GM12801 (cell line): ENCODE measurements around the gene EXO5.

Source experiments
- TF ChIP-seq, protein P1 (sequence below): IDR thresholded peaks from one replicate; pipeline ENCODE4 v1.5.1; 2011; ENCODE audit warnings: control low read depth; ENCODE audit not compliant: insufficient read length; ENCODE audit errors: extremely low read depth

EXO5 gene

DNA sequence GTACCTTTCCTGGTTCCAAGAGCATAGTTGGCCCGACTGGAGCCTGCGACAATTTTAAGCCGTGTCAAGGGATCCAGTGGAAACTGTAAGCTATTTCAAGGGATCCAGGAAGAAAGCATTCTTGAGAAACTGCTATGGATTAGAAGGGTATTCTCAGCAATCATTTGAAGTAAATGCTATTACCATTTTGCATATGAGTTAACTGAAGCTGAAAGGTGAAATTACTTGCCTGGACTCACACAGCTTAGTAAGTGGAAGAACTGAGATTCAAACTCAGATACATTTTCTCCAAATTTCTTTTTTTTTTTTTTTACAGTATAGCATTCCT, 23.5 kb downstream of the EXO5 start:
- TF ChIP-seq, protein P1, sequence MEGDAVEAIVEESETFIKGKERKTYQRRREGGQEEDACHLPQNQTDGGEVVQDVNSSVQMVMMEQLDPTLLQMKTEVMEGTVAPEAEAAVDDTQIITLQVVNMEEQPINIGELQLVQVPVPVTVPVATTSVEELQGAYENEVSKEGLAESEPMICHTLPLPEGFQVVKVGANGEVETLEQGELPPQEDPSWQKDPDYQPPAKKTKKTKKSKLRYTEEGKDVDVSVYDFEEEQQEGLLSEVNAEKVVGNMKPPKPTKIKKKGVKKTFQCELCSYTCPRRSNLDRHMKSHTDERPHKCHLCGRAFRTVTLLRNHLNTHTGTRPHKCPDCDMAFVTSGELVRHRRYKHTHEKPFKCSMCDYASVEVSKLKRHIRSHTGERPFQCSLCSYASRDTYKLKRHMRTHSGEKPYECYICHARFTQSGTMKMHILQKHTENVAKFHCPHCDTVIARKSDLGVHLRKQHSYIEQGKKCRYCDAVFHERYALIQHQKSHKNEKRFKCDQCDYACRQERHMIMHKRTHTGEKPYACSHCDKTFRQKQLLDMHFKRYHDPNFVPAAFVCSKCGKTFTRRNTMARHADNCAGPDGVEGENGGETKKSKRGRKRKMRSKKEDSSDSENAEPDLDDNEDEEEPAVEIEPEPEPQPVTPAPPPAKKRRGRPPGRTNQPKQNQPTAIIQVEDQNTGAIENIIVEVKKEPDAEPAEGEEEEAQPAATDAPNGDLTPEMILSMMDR = no peak

GRCh38 chr1:40532844-40533424, 24.4 kb downstream of the EXO5 start:
- TF ChIP-seq, protein P1 = no peak

- TF ChIP-seq, protein P1 = no peak
These were observed 26.0 kb downstream of the EXO5 start for GRCh38 chr1:40534589-40534988.

GRCh38 chr1:40535732-40536131, 27.2 kb downstream of the EXO5 start:
- TF ChIP-seq, protein P1 = no peak

DNA sequence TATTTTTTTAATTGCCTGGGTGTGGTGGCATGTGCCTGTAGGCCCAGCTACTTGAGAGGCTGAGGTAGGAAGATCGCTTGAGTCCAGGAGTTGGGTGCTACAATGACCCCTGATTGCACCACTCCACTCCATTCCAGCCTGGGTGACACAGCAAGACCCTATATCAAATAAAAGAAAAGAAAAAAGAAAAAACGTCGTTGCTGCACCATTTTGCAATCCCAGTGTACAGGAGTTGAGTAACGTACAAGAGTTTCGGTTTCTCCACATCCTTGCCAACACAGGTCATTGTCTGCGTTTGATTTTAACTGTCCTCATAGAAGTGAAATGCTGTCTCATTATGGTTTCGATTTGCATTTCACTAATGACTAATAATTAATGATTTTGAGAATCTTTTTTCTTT, 30.8 kb downstream of the EXO5 start:
- TF ChIP-seq, protein P1 = no peak

DNA sequence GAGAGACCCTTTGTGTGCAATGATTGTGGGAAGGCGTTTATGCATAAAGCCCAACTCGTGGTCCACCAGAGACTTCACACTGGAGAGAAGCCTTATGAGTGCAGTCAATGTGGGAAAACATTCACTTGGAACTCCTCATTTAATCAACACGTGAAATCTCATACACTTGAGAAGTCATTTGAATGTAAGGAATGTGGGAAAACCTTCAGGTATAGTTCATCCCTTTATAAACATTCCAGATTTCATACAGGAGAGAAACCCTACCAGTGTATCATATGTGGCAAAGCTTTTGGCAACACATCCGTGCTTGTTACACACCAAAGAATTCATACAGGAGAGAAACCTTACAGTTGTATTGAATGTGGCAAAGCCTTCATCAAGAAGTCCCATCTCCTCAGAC, 38.4 kb downstream of the EXO5 start:
- TF ChIP-seq, protein P1 = no peak

DNA sequence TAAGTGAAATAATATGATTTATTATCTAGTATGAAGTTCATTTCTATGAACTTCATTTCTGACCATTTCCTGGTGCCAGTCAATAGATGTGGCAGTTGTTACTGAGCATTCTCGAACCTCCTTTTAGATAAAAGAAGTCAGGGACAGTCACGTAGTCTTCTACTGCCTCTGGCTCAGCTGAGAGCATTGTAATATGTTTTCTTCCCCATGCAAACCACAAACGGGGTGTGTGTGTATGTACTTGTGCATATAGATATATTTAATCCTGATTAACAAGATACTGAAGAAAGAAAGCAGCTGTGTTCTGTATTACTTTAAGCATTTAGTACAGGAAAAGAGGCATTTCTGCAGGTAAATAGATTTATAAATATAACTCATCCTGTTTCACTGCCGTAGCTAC, 44.5 kb downstream of the EXO5 start:
- TF ChIP-seq, protein P1 = no peak

- TF ChIP-seq, protein P1 = no peak
These were observed 47.6 kb downstream of the EXO5 start for GRCh38 chr1:40556121-40556520.
